NCI-H2029 treated with DMSO at 0.1 percent for 48 hours (cell line): ENCODE measurements around the gene CBFA2T3.
"Not testable (repeated sequence)": the region's sequence is repeated elsewhere in the genome, so short reads cannot be mapped to it uniquely, and the experiment has no call there.

ENCODE experiments used
- DNase-seq: peaks from one replicate; lab custom pipeline; 2025; lab: John Stamatoyannopoulos, UW

The CBFA2T3 gene

DNA sequence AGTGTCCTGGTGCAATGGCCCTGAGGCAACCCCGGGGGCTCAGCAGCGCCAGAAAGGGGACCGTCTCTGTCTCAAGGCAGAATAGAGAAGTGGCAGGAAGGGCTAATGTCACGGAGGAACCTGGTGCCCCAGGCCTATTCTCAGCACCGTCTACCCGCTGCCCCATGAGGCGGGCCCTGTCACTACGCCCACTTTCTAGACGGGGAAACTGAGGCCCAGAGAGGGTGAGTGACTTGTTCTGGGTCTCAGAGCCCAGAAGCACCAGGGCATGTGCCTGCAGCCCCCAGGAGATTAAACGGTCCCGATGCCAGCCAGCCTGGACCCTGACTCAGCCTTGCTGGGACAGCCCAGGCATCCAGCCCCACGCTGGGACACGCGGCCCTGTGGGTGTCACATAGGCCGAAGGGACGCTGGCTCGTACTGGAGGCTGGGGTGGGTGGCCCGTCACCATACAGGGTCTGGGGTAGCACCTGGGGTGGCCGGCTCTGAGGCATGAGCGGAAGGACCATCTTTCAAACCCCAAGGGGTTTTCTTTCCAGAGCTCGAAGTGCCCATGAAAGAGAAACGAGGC is 70.4 kb downstream of the CBFA2T3 start:
- DNase-seq: no peak

DNA sequence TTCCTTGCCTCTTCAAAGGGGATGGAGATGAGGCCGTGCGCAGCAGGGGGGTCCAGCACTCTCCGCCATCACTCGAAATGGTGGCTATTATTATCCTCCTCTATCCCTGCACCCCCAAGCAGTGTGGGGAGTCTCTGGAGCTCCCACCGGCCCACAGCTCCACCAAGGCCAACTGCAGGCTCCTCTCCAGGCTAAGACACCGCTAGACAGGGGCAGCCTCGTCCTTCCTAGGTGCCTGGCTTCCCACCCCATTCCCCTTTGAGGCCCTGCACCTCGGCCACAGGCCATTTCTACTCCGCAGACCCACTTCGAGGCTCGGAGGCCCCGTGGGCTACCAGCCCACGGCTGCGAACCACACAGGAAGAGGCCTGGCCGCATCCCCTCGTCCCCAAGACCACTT is 71.0 kb downstream of the CBFA2T3 start:
- DNase-seq: no peak

DNA sequence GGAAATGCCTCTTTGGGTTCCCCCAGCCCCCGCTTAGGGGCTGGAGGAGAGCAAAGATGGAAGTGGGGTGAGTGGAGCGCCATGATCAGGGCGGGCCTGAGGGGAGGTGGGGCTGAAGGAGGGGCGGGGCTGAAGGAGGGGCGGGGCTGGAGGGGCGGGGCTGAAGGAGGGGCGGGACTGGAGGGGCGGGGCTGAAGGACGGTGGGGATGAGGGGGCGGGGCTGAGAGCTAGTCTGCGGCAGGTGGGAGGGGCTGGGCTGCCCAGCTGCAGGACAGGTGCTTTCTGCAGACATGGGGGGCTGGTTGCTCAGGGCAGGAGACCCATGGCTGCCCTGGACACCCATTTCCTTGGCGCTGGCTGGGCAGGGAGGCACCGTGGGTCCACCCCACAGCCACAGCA is 71.4 kb downstream of the CBFA2T3 start:
- no peak for DNase-seq

DNA sequence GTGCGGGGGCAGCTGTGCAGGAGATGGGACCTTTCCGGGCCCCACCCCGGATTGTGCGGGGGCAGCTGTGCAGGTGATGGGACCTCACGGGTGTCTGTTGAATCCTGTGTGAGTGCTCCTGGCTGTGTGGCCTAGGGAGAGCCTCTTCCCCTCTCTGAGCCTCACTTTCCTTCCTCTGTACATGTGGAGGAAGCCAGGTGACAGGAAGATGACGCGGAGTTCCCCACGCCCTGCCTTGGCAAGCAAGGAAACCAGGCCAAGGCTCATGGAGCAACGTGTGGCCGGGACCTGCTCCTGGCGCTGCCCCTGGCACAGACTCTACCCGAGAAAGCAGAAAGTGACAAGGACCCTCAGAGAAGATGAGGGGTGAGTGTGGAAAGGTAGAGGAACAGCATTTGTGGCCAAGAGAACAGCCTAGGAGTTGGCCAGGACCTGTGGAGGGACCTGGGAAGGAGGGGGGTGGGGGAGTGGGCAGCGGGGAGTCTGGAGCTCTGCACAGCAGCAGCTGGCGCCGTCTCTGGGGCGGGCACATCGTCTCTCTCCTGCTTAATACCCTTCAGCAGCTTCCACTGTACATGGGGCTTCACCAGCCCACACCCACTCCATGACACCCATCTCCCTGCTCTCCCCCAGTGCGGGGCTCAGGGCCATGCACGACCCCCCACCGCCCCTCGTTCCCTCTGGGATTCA is 72.2 kb downstream of the CBFA2T3 start:
- no peak for DNase-seq

GRCh38 chr16:88903267-88903666 is 73.7 kb downstream of the CBFA2T3 start:
- DNase-seq: no peak

DNA sequence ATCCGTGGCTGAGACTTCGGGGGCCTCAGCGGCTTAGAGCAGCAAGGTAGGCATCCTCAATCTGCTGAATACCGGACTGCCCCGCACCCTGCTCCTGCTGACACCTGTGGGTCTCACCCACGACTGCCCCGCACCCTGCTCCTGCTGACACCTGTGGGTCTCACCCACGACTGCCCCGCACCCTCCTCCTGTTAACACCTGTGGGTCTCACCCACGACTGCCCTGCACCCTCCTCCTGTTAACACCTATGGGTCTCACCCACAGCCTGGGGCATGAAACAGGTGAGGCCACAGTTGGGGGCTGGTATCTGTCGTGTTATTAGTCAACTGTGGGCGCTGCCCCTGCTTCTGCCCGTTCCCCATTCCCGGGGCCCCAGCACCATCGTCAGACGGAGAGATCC is 74.3 kb downstream of the CBFA2T3 start:
- no peak for DNase-seq

GRCh38 chr16:88901718-88902337 is 75.2 kb downstream of the CBFA2T3 start:
- DNase-seq: no peak

GRCh38 chr16:88900662-88901052 is 76.3 kb downstream of the CBFA2T3 start:
- no peak for DNase-seq

- no peak for DNase-seq
Observed at GRCh38 chr16:88899901-88900661, 76.9 kb downstream of the CBFA2T3 start.

DNA sequence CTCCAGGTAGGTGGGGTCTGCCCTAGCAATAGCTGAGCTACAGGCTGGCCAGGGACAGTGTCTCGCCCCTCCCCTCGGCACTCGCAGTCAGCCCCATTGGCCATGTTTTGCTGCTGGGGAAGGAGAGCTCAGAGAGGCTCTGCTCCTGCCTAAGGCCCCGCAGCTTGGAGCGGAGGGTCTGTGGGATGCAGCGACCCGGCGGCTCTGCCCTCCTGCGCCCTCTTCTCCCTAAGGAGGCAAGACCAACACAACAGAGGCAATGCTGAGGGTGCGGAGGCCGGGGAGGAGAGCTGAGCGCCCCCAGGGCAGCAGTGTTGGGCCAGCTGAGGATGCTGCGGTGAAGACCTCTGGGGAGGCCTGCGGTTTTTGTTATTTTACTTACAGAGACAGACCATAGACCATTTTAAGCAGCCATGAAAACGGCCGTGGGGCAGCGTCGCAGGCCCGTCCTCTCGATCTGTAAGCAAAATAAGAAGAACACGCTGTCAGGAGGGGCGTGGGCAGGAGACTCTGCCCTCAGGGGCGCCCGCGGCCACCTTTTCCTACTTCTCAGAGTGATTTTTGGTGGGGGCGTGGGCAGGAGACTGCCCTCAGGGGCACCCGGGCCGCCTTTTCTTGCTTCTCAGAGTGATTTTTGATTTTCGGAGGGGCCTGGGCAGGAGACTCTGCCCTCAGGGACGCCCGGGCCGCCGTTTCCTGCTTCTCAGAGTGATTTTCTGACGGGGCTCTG is 79.1 kb downstream of the CBFA2T3 start:
- no peak for DNase-seq

GRCh38 chr16:88896238-88897070 is 80.6 kb downstream of the CBFA2T3 start:
- no peak for DNase-seq

- no peak for DNase-seq
Observed at GRCh38 chr16:88895335-88895734, 81.7 kb downstream of the CBFA2T3 start.

DNA sequence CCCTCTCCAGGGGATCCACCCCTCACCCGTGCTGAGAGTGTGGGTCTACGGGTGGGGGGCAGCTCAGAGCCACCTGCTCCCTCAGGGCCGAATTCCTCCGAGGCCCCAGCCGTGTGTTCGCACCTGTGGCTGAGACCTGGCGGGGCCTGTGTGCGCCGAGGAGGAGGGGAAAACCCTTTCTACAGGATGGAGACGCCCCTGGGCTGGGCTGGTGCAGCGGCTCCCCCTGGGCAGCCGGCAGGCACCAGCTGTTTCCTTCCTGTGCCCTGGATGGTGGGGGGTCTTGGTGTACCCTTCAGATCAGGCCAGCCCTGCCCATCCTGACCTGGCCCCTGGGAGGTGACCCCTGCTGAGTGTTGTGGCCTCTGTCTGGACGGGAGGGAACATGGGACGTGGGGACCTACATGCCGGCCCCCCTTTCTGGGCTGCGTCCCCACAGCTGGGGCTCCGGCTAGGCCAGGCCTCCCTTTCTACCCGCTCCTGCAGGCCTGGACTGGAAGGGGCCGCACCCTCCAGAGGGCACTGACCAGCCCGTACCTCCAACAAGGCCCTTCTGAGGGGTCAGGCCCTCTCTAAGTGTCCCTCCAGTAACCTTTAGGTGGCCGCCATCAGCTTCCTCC is 82.2 kb downstream of the CBFA2T3 start:
- no peak for DNase-seq

- not testable (repeated sequence) for DNase-seq
Observed at GRCh38 chr16:88894266-88894665, 82.7 kb downstream of the CBFA2T3 start.

GRCh38 chr16:88893127-88893968 is 83.7 kb downstream of the CBFA2T3 start:
- no peak for DNase-seq

GRCh38 chr16:88892065-88892464 is 84.9 kb downstream of the CBFA2T3 start:
- DNase-seq: no peak

DNA sequence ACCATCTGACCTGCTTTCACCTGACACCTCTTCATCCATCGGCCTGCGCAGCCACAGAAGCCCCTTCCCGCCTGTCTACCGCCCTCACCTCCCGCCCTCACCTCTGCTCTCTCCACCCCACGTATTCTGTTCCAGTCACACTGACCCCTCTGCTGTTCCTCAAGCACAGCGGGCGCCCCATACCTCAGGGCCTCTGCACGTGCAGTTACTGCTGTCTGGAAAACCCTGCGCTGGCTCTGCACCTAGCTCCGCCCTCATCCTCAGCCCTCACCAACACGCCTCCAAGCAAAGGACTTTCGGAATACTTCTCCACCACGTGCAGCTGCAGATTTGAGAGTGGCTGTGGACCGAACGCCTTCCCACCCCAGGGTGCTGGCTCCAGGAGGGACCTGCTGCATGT is 85.9 kb downstream of the CBFA2T3 start:
- DNase-seq: no peak

DNA sequence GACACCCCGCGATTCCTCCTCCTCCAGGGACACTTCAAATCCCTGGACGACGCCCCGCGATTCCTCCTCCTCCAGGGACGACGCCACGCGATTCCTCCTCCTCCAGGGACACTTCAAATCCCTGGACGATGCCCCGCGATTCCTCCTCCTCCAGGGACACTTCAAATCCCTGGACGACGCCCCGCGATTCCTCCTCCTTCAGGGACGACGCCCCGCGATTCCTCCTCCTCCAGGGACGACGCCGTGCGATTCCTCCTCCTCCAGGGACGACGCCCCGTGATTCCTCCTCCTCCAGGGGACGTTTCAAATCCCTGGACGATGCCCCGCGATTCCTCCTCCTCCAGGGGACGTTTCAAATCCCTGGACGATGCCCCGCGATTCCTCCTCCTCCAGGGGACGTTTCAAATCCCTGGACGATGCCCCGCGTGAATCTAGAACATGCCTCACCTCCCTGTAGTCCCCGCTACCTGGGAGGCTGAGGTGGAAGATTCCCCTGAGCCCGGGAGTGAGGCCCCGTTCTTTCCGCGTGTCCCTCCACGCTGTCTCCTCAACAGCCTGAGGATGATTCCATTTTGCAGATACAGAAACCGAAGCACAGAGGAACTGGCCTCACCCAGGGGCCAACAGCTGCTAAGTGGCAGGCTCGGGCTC is 87.2 kb downstream of the CBFA2T3 start:
- not testable (repeated sequence) for DNase-seq
